HG03575 (cell line): ENCODE results near the gene PGD.
"Not testable (repeated sequence)": the region's sequence is repeated elsewhere in the genome, so short reads cannot be mapped to it uniquely, and the experiment has no call there.

Experiments
- ATAC-seq: cut with Tn5 transposase; IDR thresholded peaks from one replicate; pipeline ENCODE4 v1.9.1; 2021; ENCODE audit not compliant: unreplicated experiment, insufficient number of reproducible peaks, low FRiP score; ENCODE audit errors: extremely low read depth

PGD gene

GRCh38 chr1:10389271-10389973, 9.4 kb upstream of the PGD start:
- no peak for ATAC-seq

GRCh38 chr1:10396870-10397269, 2.0 kb upstream of the PGD start:
- no peak for ATAC-seq

- ATAC-seq, result no peak
Measured at GRCh38 chr1:10398278-10398733, 558 bp upstream of the PGD start.

GRCh38 chr1:10399444-10399941, 629 bp downstream of the PGD start:
- ATAC-seq, result no peak

- ATAC-seq, result no peak
Measured at GRCh38 chr1:10400013-10400412, 1.1 kb downstream of the PGD start.

GRCh38 chr1:10401281-10401680, 2.4 kb downstream of the PGD start:
- no peak for ATAC-seq

- no peak for ATAC-seq
Measured at GRCh38 chr1:10402729-10403274, 3.9 kb downstream of the PGD start.

- ATAC-seq, result no peak
Measured at GRCh38 chr1:10407201-10407600, 8.3 kb downstream of the PGD start.

GRCh38 chr1:10415211-10415930, 16.5 kb downstream of the PGD start:
- no peak for ATAC-seq

- ATAC-seq, result not testable (repeated sequence)
Measured at GRCh38 chr1:10415967-10416366, 17.1 kb downstream of the PGD start.

- not testable (repeated sequence) for ATAC-seq
Measured at GRCh38 chr1:10418741-10419140, 19.9 kb downstream of the PGD start.

GRCh38 chr1:10419351-10419750, 20.5 kb downstream of the PGD start:
- ATAC-seq, result no peak

- ATAC-seq, result no peak
Measured at GRCh38 chr1:10421637-10422036, 22.8 kb downstream of the PGD start.

- ATAC-seq, result no peak
Measured at GRCh38 chr1:10424034-10424433, 25.2 kb downstream of the PGD start.

GRCh38 chr1:10424651-10425050, 25.8 kb downstream of the PGD start:
- no peak for ATAC-seq

- not testable (repeated sequence) for ATAC-seq
Measured at GRCh38 chr1:10425826-10426534, 27.1 kb downstream of the PGD start.

GRCh38 chr1:10426535-10426848, 27.6 kb downstream of the PGD start:
- not testable (repeated sequence) for ATAC-seq

GRCh38 chr1:10428984-10429383, 30.1 kb downstream of the PGD start:
- ATAC-seq, result no peak

GRCh38 chr1:10429868-10430215, 31.0 kb downstream of the PGD start:
- no peak for ATAC-seq
